T-helper 1 cell treated with Interleukin-12 subunit alpha and Interleukin-12 subunit beta and Interleukin-4 antibody, amounts not matched to agents 30 μg/mL and 1 μg/mL, for 36 hours (primary cell): ENCODE data around the gene LIPG.
"Not testable (repeated sequence)": the region's sequence is repeated elsewhere in the genome, so short reads cannot be mapped to it uniquely, and the experiment has no call there.

Source experiments
- H3K27ac Mint-ChIP-seq: one replicate; pipeline ENCODE4 v1.8.0; 2021; ENCODE audit warnings: mild to moderate bottlenecking, mixed read lengths
- H3K27me3 Mint-ChIP-seq: one replicate; pipeline ENCODE4 v1.8.0; 2021; ENCODE audit warnings: low read depth, mixed read lengths
- H3K36me3 Mint-ChIP-seq: one replicate; pipeline ENCODE4 v1.8.0; 2021; ENCODE audit warnings: low read depth, mixed read lengths
- H3K4me1 Mint-ChIP-seq: one replicate; pipeline ENCODE4 v1.8.0; 2021; ENCODE audit warnings: low read depth, mixed read lengths
- H3K4me3 Mint-ChIP-seq: one replicate; pipeline ENCODE4 v1.8.0; 2021; ENCODE audit warnings: mild to moderate bottlenecking, moderate library complexity, mixed read lengths
- H3K9me3 Mint-ChIP-seq: one replicate; pipeline ENCODE4 v1.8.0; 2021; ENCODE audit warnings: mixed read lengths

LIPG gene

DNA sequence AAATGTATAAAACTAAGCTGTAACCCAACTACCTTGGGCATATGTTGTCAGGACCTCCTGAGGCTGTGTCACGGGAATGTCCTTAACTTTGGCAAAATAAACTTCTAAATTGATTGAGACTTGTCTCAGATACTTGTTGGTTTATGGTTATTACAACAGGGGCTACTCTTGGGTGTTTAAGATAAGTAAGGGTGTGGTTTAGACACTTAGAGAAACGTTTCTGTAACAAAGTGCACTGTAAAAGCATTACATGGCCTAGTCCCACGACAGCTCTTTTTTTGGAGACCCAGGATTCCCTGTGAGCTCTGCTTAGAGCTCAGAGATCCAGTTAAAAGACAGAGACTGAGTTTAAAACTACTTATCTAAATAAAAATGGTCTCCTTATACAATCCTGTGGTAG is 32.3 kb upstream of the LIPG start:
- no peak overlapping the region for H3K27ac Mint-ChIP-seq
- peaks cover 13% of the 10 kb centered on the region for H3K27me3 Mint-ChIP-seq
- H3K4me1 Mint-ChIP-seq: no peaks in the 10 kb centered on the region
- H3K4me3 Mint-ChIP-seq: no peak overlapping the region
- no peaks in the 10 kb centered on the region for H3K9me3 Mint-ChIP-seq
- H3K36me3 Mint-ChIP-seq: no peaks in the 10 kb centered on the region

DNA sequence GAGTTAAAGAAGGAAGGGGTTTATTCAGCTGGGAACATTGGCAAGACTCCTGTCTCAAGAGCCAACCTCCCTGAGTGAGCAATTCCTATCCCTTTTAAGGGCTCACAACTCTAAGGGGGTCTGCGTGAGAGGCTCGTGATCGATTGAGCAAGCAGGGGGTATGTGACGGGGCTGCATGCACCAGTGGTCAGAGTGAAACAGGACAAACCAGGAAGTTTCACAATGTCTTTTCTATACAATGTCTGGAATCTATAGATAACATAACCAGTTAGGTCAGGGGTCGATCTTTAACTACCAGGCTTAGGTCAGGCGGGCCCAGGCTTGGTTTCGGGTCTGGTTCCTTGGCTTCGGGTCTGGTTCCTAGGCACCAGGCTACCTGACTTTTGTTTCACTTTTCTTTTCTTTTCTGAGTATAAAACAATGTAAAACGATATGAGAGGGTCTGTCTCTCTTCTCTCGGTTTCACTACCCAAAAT is 30.1 kb upstream of the LIPG start:
- Mint-ChIP-seq H3K4me1 (no peaks in the 10 kb centered on the region), H3K9me3 (no peaks in the 10 kb centered on the region), H3K4me3 (no peak overlapping the region), H3K36me3 (no peaks in the 10 kb centered on the region), H3K27me3 (peaks cover 22% of the 10 kb centered on the region), H3K27ac (no peak overlapping the region)

DNA sequence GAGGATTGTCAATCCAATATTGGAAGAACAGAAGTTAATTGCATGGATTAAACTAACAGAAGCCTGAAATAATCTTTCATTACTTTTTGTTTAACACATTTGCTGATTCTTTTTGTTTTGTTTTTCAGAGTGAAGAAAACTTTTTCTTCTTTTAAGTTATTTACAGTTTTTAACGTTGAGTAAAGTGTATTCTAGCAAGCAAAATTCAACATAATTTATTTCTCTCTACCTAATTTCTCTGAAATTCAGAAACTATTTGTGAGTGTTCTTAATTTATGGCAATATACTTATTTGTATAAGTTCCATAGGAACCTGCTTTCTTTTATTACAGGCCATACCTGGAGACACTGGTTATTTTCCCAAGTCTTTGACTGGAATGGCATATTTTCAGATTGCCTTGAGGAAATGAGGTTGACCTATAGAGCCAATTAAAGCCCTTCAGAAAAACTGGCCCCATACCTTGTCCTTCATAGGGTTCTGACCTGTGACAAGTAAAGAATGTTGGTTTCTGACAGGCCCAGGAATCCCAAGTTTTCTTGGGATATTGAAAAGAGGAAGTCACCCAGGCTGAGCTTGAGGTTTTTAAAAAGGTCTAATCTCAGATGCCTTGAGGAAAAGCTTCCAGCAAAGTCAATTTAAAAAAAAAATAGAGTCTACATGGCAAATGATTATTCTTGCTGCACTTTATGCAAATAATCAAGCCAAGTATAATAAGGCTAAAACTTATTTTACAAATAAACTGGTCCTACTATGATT is 26.8 kb upstream of the LIPG start:
- Mint-ChIP-seq H3K4me1 (no peaks in the 10 kb centered on the region), H3K27me3 (peaks cover 10% of the 10 kb centered on the region), H3K27ac (no peak overlapping the region), H3K36me3 (no peaks in the 10 kb centered on the region), H3K4me3 (no peak overlapping the region), H3K9me3 (no peaks in the 10 kb centered on the region)

DNA sequence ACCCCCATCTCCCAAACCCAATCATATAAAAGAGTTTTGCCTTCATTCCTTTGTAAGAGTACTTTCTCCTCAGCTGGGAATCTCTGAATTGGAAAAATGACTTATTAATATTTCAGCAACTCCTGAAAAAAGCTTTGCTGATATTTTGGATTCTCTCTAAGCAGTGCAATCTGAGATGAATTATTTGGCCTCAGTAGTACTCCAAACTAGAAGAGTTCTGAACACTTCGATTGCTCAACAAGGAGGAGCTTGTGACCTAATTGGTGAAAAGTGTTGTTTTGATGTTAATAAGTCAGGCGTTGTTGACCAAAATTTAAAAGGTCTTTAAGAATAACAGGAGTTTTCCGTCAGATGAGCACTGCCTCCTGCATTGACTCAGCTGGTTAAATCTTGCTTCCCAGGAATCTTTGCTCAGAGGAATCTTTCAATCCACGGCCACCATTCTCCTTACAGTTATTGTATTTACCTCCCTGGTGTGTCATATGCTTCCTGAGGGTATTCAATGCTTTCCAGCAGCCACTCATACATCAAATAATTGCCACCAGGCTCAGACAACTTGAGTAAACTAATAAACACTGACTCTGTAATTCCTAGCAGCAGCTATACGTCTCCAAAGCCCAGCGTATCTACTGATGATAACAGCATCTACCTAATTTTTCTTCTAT is 24.5 kb upstream of the LIPG start:
- no peak overlapping the region for H3K27ac Mint-ChIP-seq
- H3K9me3 Mint-ChIP-seq: no peaks in the 10 kb centered on the region
- H3K36me3 Mint-ChIP-seq: no peaks in the 10 kb centered on the region
- H3K4me3 Mint-ChIP-seq: no peak overlapping the region
- no peaks in the 10 kb centered on the region for H3K4me1 Mint-ChIP-seq
- H3K27me3 Mint-ChIP-seq: peaks cover 14% of the 10 kb centered on the region

DNA sequence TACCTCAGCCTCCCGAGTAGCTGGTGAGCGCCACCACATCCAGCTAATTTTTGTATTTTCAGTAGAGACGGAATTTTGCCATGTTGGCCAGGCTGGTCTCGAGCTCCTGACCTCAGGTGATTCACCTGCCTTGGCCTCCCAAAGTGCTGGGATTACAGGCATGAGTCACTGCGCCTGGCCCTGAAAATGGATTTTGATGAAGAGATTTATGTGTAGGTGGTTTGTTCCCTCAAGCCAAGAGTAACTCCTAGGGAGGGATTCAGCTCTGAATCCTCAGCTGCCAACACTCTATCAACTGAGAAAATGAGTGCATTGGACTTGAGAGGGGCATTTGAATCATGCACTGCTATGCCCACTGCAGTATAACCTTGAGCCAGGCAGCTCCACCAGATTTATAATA is 17.5 kb upstream of the LIPG start:
- Mint-ChIP-seq H3K27ac (no peak overlapping the region), H3K4me1 (no peaks in the 10 kb centered on the region), H3K4me3 (no peak overlapping the region), H3K27me3 (peaks cover 16% of the 10 kb centered on the region), H3K9me3 (no peaks in the 10 kb centered on the region), H3K36me3 (no peaks in the 10 kb centered on the region)

DNA sequence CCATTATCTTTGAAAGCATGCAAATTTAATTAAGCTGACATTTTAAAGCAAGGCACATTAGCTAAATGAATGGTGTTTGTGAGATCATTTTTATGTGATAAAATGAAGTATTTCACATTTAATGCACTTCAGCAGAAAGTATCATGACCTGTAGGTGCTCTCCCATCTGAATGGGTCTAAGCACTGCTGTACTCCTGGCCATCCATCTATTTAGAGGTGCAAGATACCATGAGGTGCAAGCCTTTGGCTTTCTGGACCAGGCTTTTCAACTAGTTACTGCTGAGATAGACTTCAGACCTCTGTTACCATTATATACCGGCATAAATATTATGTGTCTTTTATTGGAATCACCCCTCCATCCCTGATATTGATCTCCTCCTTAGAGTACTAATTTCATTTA is 15.6 kb upstream of the LIPG start:
- no peaks in the 10 kb centered on the region for H3K9me3 Mint-ChIP-seq
- H3K36me3 Mint-ChIP-seq: no peaks in the 10 kb centered on the region
- H3K27ac Mint-ChIP-seq: no peak overlapping the region
- H3K27me3 Mint-ChIP-seq: peaks cover 20% of the 10 kb centered on the region
- no peak overlapping the region for H3K4me3 Mint-ChIP-seq
- H3K4me1 Mint-ChIP-seq: no peaks in the 10 kb centered on the region

DNA sequence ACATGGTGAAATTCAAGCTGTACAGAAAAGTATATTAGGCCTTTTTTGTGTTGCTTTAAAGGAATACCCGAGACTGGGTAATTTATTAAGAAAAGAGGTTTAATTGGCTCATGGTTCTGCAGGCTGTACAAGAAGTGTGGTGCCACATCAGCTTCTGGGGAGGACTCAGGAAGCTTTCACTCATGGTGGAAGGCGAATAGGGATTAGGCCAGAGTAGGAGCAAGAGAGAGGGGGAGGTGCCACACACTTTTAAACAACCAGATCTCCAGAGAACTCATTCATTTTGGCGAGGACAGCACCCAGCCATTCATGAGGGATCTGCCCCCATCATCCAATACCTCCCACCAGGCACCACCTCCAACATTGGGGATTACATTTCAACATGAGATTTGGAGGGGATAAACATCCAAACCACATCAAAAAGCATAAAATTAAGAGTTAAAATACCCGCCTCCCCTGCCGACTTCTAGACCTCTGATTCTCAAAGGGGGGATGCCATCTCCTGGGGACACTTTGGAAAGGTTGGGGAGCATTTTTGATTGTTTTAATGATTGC is 15.1 kb upstream of the LIPG start:
- H3K4me1 Mint-ChIP-seq: no peaks in the 10 kb centered on the region
- no peaks in the 10 kb centered on the region for H3K9me3 Mint-ChIP-seq
- no peaks in the 10 kb centered on the region for H3K36me3 Mint-ChIP-seq
- H3K4me3 Mint-ChIP-seq: no peak overlapping the region
- H3K27me3 Mint-ChIP-seq: peaks cover 23% of the 10 kb centered on the region
- no peak overlapping the region for H3K27ac Mint-ChIP-seq

DNA sequence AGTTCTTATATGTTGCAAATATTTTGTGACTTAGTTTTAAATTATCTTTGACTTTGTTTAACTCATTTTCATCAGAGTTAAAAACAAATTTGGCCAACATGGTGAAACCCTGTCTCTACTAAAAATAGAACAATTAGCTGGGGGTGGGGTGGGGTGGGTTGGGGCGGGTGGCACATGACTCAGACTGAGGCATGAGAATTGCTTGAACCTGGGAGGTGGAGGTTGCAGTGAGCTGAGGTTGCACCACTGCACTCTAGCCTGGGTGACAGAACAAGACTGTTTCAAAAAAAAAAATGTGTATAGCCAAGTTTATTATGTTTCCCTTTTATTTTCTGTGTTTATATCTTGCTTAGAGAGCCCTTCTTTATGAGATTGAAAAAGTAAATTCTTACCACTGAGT is 14.2 kb upstream of the LIPG start:
- H3K27me3 Mint-ChIP-seq: peaks cover 21% of the 10 kb centered on the region
- no peak overlapping the region for H3K4me3 Mint-ChIP-seq
- H3K36me3 Mint-ChIP-seq: no peaks in the 10 kb centered on the region
- H3K27ac Mint-ChIP-seq: no peak overlapping the region
- H3K4me1 Mint-ChIP-seq: no peaks in the 10 kb centered on the region
- H3K9me3 Mint-ChIP-seq: no peaks in the 10 kb centered on the region

DNA sequence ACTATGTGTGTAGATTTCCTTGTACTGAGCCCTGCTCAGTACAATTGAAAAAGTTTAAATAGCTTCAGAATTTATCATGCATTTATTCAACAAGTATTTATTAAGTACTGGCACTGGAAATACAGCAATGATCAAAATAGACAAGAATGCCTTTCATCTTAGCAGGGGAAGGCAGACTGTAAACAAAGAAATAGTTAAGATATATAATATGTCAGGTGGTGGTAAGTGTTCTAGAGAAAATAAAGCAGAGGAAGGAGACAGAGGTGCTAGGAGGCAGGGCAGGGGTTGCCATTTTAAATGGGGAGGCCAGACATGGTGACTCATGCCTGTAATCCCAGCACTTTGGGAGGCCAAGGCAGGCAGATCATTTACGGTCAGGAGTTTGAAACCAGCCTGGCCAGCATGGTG is 13.6 kb upstream of the LIPG start:
- H3K9me3 Mint-ChIP-seq: no peaks in the 10 kb centered on the region
- H3K36me3 Mint-ChIP-seq: no peaks in the 10 kb centered on the region
- no peak overlapping the region for H3K27ac Mint-ChIP-seq
- no peaks in the 10 kb centered on the region for H3K4me1 Mint-ChIP-seq
- H3K27me3 Mint-ChIP-seq: peaks cover 21% of the 10 kb centered on the region
- no peak overlapping the region for H3K4me3 Mint-ChIP-seq

DNA sequence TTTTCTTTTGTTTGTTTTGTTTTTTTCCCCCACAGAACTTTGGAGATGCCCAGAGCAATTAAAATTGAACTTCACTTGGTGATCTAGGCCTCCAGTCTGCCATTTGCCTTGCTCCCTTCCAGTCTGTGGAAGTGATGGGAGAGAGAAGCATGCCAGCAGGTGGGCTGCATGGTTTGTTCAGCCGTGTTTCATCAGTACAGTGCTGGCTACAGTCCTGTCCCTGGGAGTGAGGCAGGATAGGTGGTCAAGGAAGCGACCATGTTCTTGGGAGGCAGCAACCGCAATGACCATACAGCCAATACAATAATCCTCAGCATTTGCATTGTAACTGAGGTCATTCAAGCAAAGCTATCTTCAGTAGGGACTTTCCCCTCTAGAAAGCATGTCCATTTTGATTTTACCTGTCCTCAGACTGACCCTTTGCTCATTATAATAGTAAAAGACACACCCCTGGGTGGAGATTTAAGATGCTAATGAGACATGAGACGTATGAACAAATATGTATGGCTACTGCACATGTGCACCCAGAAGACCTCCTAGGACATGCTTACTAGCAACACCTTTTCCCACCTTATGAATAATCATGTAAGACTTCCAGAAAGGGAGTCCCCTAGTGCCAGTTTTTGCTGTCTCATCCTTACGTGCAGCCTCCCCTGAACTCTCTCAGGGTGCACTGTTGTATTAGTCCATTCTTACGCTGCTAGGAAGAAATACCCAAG is 11.1 kb upstream of the LIPG start:
- H3K27me3 Mint-ChIP-seq: peaks cover 28% of the 10 kb centered on the region
- no peaks in the 10 kb centered on the region for H3K4me1 Mint-ChIP-seq
- H3K27ac Mint-ChIP-seq: no peak overlapping the region
- H3K9me3 Mint-ChIP-seq: no peaks in the 10 kb centered on the region
- H3K36me3 Mint-ChIP-seq: no peaks in the 10 kb centered on the region
- no peak overlapping the region for H3K4me3 Mint-ChIP-seq

DNA sequence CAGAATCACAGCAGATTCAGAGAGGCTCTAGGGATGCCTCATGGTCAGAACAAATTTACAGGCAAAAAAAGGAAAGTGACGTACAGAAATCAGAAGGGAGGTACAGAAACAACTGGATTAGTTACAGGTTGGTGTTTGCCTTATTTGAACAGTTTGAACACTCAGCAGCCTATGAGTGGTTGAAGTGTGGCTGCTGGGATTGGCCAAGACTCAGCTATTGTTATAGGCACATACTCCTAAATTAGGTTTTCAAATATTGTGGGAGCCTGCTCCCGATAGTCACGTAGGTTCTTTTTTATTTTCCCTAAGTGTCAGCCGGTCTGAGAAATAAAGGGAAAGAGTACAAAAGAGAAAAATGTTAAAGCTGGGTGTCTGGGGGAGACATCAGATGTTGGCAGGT is 8.9 kb upstream of the LIPG start:
- H3K4me3 Mint-ChIP-seq: no peak overlapping the region
- H3K27ac Mint-ChIP-seq: no peak overlapping the region
- no peaks in the 10 kb centered on the region for H3K36me3 Mint-ChIP-seq
- no peaks in the 10 kb centered on the region for H3K4me1 Mint-ChIP-seq
- H3K27me3 Mint-ChIP-seq: peaks cover 28% of the 10 kb centered on the region
- no peaks in the 10 kb centered on the region for H3K9me3 Mint-ChIP-seq

DNA sequence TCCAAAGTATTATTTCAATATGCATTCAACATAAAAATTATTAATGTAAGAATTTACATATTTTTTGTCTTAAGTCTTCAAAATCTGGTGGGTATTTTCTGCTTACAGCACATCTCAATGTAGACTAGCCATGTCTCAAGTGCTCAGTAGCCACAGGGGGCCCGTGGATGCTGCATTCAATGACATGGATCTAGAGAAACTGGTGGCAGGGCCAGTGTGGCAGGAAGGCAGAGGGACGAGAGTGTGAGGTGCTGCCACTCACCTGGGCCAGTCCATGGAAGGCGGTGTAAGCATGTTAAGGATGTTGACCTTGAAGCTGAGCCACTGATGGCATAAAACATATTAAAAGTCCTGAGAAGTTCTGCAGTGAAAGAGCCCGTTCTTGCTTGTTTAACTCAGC is 6.2 kb upstream of the LIPG start:
- H3K27me3 Mint-ChIP-seq: peaks cover 49% of the 10 kb centered on the region
- peaks cover 4% of the 10 kb centered on the region for H3K4me1 Mint-ChIP-seq
- no peaks in the 10 kb centered on the region for H3K36me3 Mint-ChIP-seq
- no peaks in the 10 kb centered on the region for H3K9me3 Mint-ChIP-seq
- no peak overlapping the region for H3K4me3 Mint-ChIP-seq
- no peak overlapping the region for H3K27ac Mint-ChIP-seq

DNA sequence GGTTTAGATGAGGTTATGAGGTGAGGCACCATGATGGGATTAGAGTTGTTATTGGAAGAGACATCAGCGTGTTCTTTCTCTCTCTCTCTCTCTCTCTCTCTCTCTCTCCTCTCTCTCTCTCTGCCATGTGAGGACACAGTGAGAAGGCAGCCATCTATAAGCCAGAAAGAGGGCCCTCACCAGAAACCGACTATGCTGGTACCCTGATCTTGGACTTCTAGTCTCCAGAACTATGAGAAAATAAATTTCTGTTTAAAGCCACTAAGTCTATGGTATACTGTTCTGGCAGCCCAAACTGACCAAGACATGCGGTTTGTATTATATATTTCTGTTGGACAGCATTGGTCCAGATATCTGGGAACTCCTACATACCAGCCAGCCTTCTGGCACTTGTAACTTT is 3.5 kb upstream of the LIPG start:
- H3K36me3 Mint-ChIP-seq: no peaks in the 10 kb centered on the region
- no peaks in the 10 kb centered on the region for H3K9me3 Mint-ChIP-seq
- H3K27me3 Mint-ChIP-seq: peaks cover 68% of the 10 kb centered on the region
- H3K4me3 Mint-ChIP-seq: no peak overlapping the region
- peaks cover 25% of the 10 kb centered on the region for H3K4me1 Mint-ChIP-seq
- no peak overlapping the region for H3K27ac Mint-ChIP-seq

DNA sequence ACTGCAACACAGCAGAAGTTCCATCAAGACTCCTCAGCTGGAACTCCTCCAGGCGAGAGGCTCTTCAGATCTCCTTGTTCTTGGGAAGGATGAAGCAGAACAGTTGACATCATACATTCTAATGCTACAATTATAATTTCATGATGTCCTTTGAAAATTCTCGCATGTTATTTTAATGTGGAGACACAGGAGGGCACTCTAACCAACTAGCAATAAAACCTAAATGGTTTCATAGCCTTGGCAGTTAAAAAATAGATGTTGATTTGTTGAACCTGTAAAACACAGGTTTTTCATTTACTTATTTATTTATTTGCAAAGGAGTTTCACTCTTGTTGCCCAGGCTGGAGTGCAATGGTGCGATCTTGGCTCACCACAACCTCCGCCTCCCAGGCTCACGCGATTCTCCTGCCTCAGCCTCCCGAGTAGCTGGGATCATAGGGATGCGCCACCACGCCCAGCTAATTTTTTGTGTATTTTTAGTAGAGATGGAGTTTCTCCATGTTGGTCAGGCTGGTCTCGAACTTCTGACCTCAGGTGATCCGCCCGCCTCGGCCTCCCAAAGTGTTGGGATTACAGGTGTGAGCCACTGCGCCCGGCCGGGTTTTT is 2.4 kb upstream of the LIPG start:
- H3K36me3 Mint-ChIP-seq: not testable (repeated sequence)
- H3K27me3 Mint-ChIP-seq: peaks cover 79% of the 10 kb centered on the region

More for the DNA sequence above, 2.4 kb upstream of the LIPG start:
- H3K27ac Mint-ChIP-seq, H3K9me3 Mint-ChIP-seq, H3K4me3 Mint-ChIP-seq: not testable (repeated sequence)
- peaks cover 27% of the 10 kb centered on the region for H3K4me1 Mint-ChIP-seq
